ENCODE measurements around the gene SLA2.

- TF ChIP-seq CTCF (IDR thresholded peaks at IDR 0.05 in 8 of 11, conservative IDR thresholded peaks at IDR 0.05 in 3 of 11) = no peak
- no peak for TF ChIP-seq POLR2A (IDR thresholded peaks at IDR 0.05)
Measured at GRCh38 chr20:36682311-36682710, 36.3 kb upstream of the SLA2 start.
